Hippocampal formation (tissue), 2 donors: Measurements from ENCODE around the gene SMC1B.
A peak's percentile ranks its signal among the peaks of the same experiment; 100 is the strongest.
"Not testable (repeated sequence)": the region's sequence is repeated elsewhere in the genome, so short reads cannot be mapped to it uniquely, and the experiment has no call there.

Experiments
- DNase-seq, 2 donors: peaks; one replicate each; lab custom pipeline; 2025; lab: John Stamatoyannopoulos, UW

The SMC1B gene, protein sequence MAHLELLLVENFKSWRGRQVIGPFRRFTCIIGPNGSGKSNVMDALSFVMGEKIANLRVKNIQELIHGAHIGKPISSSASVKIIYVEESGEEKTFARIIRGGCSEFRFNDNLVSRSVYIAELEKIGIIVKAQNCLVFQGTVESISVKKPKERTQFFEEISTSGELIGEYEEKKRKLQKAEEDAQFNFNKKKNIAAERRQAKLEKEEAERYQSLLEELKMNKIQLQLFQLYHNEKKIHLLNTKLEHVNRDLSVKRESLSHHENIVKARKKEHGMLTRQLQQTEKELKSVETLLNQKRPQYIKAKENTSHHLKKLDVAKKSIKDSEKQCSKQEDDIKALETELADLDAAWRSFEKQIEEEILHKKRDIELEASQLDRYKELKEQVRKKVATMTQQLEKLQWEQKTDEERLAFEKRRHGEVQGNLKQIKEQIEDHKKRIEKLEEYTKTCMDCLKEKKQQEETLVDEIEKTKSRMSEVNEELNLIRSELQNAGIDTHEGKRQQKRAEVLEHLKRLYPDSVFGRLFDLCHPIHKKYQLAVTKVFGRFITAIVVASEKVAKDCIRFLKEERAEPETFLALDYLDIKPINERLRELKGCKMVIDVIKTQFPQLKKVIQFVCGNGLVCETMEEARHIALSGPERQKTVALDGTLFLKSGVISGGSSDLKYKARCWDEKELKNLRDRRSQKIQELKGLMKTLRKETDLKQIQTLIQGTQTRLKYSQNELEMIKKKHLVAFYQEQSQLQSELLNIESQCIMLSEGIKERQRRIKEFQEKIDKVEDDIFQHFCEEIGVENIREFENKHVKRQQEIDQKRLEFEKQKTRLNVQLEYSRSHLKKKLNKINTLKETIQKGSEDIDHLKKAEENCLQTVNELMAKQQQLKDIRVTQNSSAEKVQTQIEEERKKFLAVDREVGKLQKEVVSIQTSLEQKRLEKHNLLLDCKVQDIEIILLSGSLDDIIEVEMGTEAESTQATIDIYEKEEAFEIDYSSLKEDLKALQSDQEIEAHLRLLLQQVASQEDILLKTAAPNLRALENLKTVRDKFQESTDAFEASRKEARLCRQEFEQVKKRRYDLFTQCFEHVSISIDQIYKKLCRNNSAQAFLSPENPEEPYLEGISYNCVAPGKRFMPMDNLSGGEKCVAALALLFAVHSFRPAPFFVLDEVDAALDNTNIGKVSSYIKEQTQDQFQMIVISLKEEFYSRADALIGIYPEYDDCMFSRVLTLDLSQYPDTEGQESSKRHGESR

DNA sequence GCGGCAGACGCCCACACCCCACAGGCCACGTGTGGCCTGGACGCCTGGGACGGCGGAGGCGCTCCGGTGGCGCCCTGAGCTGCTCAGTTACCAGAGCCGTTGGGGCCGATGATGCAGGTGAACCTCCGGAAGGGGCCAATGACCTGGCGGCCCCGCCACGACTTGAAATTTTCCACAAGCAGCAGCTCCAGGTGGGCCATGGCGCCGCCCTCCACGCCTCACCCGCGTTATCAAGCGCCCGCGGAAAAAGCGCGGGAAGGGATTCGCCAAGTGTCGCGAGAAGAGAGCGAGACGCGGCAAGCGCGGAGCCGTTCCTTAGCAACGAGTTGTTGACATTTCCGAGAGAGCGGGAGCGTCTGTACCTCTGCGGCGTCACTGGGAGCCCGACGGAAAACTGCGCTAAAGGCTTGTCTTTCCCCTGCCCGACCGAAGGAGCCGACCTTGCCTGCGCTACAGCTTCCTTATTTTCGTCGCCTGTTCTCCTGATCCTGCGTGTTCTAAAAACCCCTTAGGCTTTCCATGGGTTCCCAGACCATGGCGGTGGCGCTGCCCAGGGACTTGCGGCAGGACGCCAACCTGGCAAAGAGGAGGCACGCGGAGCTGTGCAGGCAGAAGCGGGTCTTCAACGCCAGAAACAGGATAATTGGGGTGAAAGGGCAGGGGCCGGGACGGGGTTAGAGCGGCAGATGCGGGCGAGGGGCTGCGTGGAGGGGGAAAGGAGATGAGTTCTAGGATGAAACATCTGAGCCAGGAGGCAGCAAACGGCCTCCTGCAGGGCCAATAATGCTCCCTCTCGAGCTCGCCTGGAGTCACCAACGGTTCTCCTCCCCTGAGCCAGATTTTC lies at the start of gene SMC1B, which contains the start of gene RIBC2:
SMC1B (minus strand) TSS at position 232 of the 844 bp plus-strand sequence; CDS start at position 200, 32 bp downstream.
RIBC2 (plus strand) TSS at position 326 of the 844 bp plus-strand sequence; CDS start at position 520, 194 bp downstream.
- DNase-seq, result peak; percentile 23 to 44

DNA sequence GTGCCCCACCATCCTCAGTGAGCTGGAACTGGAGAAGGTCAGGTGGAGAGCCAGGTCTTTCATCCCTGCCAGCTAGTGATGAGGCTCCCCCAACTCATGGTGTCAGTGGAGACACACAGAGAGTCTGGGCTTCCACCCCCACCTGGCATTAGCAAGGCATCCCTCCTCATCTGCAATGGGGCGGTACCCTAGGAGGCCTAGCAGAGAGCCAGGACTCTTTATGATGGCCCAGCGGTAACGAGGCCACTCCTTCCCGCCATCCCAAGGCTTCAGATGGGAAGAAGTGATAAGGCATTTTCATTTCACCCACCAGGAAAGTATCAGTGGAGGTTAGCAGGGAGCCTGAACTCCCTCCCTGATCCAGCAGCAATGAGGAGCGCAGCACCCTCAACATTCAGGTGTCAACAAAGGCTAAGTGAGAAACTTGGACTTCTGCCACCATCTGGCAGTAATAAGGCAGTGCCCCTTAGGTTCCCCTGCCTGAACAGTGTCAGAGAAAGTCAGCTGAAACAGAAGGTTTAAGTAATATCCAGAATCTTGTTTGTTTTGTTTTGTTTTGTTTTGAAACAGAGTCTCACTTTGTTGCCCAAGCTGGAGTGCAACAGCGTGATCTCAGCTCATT lies 48.7 kb upstream of the SMC1B start:
- no peak for DNase-seq

DNA sequence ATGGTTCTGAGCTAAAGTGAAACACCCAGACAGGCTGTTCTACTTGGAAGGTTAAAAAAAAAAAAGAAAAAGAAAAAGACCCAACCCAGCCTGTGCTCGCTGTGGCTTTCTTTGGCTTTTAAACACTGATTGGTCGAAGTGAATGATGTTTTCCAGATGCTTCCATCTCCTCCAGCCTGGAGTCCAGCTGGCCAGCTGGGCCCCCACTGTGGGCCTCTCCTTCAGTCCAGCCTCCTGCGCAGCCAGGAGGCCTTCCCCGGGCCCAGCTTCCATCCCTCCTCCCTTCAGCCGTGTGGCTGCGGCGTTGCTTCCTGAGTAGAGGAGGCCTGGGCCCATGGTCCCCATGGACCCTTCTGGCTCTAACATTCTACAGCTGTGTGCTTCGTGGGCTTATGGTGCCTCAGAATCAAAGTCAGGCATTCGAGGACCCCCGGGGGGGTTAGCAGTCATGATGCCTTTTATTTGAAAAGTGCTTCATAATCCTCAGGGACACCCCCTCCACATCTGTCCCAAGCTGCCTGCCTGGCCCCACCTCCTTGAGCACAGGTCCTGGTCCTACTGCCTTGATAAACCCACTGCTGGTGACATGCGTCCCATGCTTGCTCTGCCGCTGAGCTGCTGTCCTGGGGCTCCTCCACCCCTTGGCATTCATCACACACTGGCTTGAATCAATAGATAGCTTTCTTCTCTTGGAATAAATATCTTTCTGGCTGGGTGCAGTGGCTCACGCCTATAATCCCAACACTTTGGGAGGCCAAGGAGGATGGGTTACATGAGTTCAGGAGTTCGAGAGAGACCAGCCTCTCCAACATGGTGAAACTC lies 47.1 kb upstream of the SMC1B start:
- no peak for DNase-seq

DNA sequence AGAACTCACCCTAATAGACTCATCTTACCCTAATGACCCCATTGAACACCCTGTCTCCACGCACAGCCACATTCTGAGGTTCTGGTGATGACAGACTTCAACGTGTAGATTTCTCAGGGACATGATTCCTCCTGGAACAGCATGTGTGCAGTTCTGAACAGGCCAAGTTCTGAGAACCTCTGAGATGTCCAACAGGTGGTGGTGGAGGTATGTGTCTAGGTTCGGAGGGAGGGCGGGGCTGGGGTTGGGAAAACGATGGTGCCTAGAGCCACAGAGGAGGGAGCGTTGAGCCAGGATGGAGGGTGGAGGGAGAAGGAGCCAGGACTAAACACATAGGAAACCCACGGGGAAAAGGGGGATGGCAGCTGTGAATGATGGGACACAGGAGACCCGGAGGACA lies 45.8 kb upstream of the SMC1B start:
- no peak for DNase-seq

DNA sequence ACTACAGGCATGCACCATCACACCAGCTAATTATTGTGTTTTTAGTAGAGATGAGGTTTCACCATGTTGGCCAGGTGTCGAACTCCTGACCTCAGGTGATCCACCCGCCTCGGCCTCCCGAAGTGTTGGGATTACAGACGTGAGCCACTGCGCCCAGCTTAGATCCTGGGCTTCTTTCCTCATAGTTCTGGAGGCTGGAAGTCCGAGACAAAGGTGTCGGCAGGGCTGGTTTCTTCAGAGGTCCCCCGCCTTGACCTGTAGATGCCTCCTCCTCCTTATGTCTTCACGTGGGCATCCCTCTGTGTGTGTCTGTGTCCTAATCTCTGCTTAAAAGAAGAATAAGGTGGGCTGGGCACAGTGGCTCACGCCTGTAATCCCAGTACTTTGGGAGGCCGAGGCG lies 45.1 kb upstream of the SMC1B start:
- no peak for DNase-seq

DNA sequence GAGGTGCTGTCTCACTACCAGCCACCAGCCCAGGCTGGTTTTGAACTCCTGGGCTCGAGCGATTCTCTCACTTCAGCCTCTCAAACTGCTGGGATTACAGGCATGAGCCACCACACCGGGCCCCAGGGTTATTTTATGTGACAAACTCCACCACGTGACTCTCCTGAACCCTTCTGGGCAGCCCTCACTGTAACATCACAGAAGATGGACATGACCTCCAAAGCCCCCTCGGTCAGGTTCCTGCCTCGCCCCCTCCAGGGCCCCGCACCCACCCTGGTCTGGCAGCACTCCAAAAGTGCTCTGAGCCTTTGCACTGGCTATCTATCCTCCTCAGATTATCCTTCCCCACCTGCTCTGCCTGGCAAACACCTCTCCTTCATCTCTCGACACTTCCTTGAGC lies 43.4 kb upstream of the SMC1B start:
- no peak for DNase-seq

DNA sequence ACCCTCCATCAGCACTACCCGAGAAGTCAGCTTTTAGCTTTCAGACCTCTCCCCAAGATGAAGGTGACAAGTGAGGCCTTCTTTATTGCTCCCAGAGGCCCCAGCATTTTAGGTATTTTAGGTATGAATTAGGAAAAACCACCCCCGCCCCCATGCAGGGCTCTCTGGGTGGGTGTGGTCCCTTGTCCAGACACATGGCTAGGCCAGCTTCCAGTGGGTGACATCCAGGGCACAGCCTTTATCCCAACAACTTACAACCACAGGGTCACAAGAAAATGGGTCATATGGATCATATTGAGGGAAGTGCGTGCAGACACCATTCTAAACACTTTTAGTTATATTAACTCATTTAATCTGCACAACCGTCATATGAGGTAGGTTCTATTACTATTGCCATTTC lies 42.2 kb upstream of the SMC1B start:
- DNase-seq, result no peak

DNA sequence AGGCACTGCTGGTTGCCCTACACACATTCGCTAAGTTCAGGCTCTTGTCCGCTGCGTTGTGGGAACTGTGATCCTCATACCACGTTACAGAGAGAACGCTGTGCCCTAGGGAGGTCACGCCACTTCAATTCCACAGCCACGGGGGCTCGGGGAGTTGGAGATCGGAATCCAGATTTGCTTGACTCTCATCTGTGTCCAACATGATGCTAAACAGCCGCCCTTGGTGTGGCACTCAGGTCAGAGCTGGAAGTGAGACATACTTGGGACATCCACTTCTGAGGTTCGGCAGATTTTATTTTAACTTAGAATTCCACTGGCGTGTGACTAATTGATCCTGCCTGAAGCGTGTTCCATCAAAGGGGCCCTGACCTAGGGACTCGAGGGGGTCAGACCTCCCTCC lies 41.8 kb upstream of the SMC1B start:
- no peak for DNase-seq

DNA sequence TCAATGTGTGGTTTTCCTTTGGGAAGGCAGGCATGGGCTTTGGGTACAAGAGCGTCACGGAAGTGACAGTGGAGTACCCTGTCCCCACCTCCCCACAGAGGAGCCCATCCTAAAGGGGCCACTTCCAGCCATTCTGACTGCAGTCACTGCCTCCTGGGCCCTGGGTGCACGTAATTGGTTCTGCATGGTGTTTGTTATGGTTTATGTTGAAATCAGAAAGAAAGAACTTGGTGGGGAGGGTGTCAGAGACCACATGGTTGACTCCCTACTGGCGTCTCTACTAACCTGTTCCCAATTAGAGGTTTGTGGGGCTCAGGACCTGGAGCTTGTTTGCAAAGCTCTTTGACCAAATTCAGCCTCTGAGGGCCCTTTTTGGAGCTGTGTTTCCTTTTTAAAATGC lies 40.9 kb upstream of the SMC1B start:
- no peak for DNase-seq

DNA sequence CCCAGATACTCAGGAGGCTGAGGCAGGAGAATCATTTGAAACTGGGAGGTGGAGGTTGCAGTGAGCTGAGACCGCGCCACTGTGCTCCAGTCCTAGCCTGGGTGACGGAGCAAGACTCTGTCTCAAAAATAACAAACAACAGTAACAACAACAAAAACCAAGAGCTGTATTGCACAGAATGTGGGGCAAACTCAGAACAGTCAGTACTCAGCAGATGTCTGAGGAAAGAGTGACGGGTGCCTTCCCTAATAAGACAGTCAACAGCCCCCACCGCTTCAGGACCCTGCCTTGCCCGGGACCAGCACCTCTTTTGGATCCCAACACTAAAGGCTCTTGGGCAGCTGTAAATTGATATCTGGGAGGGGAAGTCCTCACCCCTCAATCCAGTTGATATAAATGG lies 40.4 kb upstream of the SMC1B start:
- DNase-seq, result no peak

DNA sequence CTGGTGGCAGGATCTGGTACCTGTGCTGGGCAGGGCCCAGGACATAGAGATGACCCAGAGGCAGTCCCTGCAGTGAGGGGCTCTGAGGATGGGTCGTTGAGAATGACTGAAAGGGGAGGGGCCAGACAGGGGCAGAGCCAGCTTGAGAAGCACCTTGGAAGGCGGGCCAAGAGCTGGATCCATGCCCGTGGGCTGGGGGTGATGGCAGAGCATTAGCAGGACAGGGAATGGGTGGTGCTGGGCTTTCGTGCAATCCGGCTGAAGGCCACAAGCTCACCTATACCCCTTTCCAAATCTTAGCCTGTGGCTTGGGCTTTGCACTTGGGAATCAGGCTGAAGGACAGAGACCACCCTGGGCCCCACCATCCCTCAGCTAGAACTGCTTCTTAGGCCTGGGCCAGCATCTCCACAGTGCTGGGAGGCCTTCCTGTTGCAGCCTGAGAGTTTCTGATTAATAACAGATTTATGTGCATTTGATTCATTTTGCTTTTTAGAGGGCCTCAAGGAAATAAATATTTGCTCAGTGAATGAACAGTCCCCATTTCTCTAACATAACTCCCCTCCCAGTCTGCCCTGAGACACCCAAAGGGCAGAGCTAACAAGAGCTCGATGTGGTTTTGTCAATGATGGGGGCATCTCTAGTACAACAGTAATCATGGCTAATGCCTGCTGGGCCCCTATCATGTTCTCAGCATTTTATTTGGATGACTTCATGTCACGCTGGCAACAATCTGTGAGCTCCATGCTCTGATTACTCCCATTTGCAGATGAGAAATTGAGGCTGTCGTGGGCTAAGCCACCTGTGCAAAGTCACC lies 39.4 kb upstream of the SMC1B start:
- no peak for DNase-seq

DNA sequence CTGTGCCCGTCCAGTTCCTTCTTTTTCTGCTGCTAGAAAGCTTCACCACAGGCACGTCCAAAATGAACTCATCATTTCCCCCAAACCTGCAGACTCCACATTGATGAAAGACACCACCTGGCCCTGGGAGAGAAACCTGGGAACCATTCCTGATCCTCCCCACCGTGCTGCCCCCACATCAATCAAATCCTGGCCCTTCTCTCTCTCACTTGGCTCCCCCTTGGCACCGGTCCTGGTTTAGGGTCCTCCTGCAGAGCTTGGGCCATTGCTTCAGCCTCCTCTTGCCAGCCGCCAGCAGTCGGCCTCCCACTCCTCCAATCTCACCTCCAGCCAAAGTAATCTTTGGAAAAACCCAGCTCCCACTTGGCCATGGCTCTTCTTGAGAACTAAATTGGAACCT lies 38.6 kb upstream of the SMC1B start:
- DNase-seq, result no peak

DNA sequence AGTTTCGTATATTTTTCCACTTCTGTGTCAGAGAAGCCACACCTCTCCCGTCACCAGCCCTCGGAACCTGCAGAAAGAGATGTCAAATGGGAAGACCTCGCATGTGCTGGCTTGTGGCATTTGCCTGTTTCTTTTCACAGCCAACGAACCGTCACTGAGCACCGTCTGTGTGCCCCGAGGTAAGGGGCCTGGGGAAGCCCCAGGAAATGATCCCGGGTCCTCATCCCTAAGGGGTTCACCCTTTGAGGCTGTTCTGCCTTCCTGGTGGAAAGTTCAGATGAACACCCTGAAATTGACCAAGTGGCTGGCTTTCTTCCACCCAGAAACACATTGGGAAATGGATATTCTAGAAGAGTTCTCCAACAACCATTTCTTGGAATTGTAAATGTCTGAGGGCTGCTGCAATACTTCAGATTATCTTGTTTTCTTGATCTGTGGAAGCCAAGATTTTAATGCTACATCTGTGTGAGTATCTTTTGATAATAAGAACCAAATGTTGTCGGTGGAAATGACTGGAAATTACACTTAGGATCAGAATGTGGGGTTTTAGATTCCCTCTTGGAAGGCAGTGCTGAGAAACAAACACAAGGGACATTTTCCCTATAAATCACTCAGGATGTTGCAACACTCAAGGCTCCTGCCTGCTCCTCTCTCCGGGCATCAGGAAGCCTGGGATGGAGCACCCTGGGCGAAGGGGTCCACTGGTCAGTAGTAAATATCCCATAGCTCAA lies 37.7 kb upstream of the SMC1B start:
- DNase-seq, result no peak

DNA sequence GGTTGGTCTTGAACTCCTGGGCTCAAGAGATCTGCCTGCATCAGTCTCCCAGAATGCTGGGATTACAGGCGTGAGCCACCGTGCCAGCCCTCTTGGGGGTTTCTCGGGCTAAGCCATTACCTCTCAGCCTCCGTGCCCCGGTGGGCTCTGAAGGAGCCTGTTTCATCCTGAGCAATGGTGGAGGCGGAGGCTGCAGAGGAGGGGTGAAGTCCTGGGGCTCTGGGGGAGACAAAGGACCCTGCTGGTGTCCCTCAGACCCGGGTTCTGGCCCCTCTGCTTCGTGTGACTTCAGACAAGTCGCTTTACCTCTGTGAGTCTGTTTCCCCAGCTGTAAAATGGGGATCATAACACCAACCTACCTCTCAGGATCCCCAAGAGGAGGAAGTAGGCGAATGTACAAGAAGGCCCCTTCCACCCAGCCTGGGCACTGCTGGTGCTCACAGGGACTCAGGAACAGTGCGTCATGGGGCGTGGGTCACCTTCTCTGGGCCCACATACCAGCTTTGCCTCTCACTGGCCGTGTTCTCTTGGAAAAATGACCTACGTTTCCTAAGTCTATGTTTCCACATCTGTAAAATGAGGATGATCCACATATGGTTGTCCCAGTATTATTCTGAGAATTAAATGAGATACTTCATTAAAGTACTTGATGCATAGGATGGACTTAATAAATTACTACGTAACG lies 36.8 kb upstream of the SMC1B start:
- DNase-seq, result no peak

DNA sequence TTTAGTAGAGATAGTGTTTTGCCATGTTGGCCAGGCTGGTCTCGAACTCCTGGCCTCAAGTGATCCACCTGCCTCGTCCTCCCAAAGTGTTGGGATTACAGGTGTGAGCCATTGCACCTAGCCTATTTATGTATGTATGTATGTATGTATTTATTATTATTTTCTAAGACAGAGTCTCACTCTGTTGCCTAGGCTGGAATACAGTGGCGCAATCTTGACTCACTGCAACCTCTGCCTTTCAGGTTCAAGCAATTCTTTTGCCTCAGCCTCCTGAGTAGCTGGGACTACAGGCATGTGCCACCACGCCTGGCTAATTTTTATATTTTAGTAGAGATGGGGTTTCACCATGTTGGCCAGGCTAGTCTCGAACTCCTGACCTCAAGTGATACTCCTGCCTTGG lies 36.0 kb upstream of the SMC1B start:
- not testable (repeated sequence) for DNase-seq

DNA sequence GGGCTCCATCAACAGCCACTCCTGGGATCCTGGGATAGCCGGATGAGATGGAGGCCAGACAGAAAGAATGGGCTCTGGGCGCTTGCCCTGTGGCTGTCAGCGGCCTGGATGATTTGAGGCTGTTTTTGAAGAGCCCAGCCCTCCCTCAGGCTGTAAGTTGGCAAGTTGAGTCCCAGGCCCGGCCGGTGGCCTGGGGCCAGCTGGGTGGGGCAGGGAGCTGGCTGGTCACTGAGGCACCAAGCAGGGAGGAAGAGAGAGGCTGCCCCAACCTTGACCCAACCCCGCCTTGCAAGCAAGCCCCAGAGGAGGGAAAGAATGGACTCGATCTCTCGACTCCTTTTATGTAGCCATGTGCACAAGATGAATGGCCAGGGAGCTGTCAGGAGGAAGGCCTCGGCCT lies 35.0 kb upstream of the SMC1B start:
- DNase-seq, result no peak

DNA sequence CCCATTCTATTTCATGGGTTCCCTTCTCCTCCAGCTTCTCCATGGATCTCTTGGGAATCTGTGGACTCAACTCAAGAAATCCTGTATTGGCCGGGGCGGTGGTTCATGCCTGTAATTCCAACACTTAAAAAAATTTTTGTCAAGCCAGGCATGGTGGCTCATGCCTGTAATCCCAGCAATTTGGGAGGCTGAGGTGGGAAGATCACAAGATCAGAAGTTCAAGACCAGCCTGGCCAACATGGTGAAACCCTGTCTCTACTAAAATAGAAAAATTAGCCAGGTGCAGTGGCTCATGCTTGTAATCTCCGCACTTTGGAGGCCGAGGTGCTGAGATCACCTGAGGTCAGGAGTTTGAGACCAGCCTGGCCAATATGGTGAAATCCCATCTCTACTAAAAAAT lies 34.2 kb upstream of the SMC1B start:
- DNase-seq, result not testable (repeated sequence)

DNA sequence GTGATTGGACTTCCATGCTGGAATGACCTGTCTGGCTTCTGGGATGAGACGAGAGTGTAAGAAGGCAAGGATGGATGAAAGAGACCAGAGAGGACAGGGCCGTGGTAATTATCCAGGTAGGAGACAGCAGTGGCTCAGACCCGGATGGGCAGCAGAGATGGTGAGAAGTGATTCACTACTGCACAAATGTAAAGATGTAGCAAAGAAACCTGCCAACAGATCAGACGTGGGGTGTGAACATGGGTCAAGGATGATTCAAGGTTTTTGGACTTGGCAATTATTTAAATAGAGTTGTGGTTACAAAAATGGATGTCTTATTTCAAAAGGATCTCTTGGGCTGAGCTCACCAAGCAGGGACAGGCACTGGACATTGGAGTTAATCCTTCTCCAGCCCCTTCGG lies 32.8 kb upstream of the SMC1B start:
- no peak for DNase-seq
